NCI-H774 (cell line): ENCODE data around the gene EDIL3.

Source experiments
- DNase-seq: peaks from one replicate; lab custom pipeline; 2025; lab: John Stamatoyannopoulos, UW

The EDIL3 gene

DNA sequence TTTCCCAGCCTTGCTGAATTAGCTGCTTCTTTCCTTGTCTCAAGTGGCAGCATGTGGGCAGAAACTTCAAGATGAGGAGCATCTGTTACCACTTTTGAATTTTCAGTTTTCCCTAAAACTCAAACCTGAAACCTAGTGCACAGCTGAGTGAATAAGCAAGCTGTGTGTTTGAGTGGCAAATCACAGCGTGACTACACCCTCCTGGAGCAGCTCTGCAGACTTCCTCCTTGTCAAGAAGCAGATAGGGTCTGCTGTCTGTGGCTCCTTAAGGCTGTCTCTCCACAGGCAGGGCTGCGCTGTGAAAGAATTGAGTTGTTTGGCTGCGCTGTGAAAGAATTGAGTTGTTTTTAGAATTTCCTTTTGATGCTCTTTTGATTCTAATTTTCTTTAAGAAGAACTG, 484.4 kb downstream of the EDIL3 start:
- no peak for DNase-seq

DNA sequence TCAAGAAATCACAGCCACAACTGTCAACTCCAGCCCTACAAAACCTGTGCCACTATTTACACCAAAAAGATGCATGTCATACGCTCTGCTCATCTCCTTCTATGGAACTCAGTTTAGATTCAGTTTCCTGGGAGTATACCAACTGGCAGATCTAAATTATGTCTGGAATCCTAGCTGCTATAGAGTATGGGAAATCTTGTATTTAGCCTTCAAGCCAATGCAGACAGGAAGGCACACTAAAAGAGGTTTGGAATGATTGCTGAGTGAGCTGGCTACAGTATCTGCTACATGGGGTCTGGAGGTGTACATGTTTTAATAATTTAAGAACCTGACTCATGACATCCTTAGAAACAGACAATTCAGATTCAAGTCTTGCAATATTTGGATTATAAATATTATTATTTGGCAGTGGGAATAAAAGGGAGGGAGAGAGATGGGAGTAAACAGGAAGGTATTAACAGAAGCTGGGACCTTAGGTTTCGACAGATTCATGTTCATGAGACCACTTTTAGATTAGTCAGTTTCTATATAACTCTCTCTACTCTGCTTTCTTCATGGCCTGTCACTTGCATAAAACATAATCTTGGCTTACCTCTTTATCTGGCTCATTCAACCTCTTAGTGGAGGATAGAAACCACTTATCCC, 485.2 kb downstream of the EDIL3 start:
- DNase-seq = no peak

DNA sequence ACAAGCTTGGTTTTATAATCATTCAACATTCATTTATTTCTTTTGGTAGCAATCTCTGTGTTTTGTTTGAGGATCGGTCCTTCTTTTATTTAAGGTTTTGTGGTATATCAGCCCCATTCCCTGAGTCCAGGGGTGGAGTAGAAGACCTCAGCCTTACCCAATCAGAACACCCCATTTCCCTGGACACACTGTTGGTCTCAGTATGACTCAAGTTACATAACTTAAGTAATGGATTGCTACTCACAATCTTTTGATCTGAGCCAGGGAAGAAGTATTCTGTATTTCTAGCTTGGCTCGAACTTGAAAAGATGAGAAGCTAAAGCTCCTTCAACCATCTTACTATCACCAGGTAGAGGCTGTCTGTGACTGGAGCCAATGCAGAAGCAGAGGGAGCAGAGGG, 488.8 kb downstream of the EDIL3 start:
- no peak for DNase-seq

DNA sequence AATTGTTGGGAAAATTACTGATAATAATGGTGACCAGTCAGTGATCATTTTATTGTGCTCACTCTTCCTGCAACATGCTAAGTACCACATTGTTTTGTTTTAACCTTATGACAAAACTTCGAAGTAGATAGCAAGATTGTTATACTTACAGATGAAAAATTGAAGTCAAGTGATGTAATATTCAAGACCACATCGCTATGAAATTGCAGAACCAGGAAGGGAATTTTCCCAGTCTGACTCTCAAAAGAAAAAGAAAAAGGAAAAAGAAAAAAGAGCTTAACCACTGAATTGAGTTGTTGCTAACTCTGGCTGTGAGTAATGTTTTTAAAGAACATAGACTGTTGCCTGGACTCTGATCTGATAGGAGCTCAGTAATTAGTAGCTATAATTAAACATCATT, 493.4 kb downstream of the EDIL3 start:
- DNase-seq = no peak
